ENCODE data around the gene LYRM4. TPM values are rescaled to one million over a fixed set of nuclear protein-coding genes. Genes with fewer than 3 reads are reported as not detected.

The LYRM4 gene
- total RNA-seq, result 23.6 and 29.5 TPM in 2 replicates

DNA sequence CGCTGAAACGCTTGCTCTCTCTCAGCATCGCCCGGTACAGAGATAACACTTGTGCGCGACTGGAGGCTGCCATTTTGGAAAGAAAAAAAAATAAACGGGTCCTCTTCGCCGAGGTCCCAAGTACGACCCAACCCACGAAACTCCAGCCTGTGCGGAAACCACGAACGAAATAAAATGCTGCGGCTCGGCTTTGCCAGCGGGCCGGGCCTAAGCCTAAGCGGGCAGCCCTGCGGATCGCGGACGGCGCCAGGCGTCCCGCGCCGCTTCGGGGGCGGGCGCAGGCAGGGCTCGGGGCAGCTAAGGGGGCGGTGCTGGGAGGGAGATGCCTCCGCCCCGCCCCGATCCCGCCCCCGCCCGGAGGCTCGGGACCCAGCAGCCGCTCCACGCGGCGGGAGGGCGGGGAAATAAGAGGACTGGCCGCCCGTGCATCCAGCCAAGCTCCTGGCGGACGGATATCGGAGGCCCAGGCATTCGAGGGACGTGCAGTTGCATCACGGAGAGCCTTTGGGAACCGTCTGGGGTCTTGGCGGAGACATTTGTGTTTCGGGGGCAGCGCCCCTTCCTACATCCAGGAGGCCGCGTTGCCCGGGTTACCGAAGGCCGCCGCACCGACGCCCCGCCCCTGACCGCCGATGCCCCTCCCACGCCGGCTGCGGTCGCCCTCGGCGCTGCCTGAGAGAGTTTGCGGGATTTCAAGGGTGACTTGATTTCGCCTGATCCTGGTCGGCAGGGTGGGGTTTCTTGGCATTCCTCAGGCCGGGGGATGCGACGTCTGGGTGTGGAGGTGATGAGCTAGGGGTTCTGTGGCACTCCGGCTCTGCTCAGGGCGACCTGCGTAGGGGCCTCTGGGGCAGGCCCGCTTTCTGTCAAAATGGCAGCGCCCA lies at the start of gene LYRM4, which contains the start of gene FARS2:
Gene LYRM4 (minus strand): TSS at position 290 of the 884 bp plus-strand sequence. CDS start 217 bp downstream, at position 73.
Gene FARS2 (plus strand): TSS at position 853 of the 884 bp plus-strand sequence.

DNA sequence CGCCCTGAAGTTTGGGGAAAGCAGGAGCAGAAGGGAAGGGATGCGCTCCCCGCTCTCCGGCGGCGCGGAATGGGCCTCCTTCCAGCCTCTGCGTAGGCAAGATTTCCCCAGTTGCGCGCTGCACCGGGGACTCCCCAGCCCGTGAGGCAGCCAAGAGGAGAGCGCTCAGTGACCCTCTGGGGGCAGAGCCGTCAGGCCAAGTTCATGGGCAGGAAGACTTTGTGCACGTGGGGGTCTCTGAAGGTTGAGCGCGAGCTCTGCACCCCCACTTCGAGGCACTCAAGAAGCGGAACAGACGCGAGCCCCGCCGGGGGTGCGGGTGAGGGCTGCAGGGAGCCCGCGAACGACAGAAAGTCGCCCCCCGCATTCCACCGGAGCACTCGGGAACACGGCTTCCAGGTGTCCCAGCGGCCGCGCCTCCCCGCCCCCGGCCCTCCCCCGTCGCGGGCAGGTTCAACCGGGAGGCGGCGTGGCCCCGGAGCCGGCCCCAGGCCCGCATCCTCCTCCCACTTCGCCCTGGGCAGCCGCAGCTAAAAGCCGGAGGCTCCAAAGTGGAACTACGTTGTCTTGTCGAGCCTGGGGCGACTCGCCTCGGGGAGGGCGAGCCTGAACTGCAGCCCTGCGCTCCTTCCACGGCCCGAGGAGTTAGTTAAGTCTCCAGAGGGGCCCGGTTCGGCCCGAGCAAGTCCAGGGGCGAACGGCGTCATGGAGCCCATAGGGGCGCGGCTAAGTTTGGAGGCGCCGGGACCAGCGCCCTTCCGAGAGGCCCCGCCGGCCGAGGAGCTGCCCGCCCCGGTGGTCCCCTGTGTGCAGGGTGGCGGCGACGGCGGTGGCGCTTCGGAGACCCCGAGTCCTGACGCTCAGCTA lies 175.7 kb downstream of the LYRM4 start, which contains the start of gene PPP1R3G:
Gene PPP1R3G (plus strand): TSS at position 561 of the 867 bp plus-strand sequence. CDS start 145 bp downstream, at position 706.

Other genes starting within 250 kb of the LYRM4 start
- 4.0 TPM in 2 replicates for gene PPP1R3G, start 175.6 kb downstream of the LYRM4 start, total RNA-seq
- gene FARS2, start 563 bp upstream of the LYRM4 start, total RNA-seq, result 7.0 and 8.0 TPM in 2 replicates